Stimulated activated CD4-positive, alpha-beta T cell treated with anti-CD3 and anti-CD28 coated beads, Interleukin-2, amount 100 ng/mL, for 48 hours (primary cell): ENCODE results near the gene GDF11.
A peak's percentile ranks its signal among the peaks of the same experiment; 100 is the strongest.
"Not testable (repeated sequence)": the region's sequence is repeated elsewhere in the genome, so short reads cannot be mapped to it uniquely, and the experiment has no call there.

ENCODE experiments used
- DNase-seq, 2 donors: peaks; one replicate each; pipeline ENCODE4 v3.0.0-alpha.2; 2020

The GDF11 gene

GRCh38 chr12:55743406-55744339 lies 751 bp downstream of the GDF11 start:
- peak; percentile 27 to 46 for DNase-seq

DNA sequence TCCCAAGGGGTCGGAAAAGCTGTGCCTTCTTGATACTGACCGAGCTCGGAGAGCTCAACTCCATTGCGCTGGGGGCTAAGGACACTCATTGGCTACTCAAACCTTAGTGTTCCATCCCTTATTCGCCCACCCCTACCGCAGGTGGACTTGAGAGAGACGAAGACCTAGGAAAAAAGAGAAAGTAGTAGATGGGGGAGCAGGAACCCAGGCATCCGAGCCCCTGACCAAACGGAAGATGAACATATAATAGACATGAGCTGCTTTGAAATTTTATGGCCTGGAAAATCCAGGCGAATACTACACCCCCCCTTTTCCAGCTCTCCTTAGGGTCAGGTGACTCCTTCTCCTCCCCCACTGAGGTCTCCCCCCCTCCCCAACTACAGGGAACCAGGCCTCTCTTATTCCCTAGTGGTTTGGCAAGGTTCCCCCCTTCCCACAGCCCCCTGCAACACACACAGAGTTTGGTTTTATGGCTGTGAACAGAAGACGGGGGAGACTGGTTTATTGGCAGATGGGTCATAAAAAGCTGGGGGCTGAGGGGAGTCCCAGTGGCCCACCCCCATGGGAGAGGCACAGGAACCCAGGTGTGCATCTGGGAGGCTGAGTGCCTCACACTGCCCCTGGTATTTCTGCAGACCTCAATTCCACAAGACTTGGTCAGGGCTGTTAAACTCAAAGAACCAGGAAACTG lies 1.6 kb downstream of the GDF11 start:
- no peak for DNase-seq

DNA sequence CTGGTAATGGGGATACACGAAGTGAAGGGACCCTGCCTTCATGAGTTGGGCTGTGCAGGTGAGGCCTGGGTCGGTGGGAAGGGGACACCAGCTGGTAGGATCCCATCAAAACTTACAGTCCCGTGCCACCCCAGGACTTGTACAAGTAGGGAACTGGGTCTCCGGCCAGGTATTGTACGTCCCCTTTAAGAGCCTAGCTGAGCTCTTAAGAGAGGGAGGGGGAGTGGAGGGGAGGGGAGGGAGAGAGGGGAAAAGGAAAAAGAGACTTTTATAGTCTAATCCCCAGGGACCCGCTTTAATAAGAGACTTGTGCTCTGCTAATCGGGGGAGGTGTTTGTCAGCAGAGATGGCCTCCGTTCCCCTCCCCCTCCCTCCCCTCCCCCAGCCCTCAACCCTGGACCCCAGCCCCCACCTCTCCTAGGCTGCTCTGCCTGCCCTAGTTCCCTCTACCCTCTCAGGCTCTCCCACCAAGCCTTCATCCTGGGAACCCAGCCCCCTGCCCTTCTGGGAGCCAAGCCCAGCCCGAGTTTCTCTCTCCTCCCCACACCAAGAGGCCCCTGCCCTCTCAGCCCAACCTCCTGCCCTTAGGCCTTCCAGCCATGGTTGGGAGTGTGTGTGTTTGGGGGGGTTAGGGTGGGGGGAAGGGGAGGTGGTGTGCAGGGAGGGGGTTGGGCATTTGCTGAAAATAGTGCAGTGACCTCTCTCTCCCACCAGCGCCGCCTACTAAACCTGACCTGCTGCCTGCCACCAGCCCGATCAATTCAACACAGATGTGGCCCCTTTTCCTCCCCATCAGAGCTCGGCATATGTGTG lies 2.6 kb downstream of the GDF11 start:
- no peak for DNase-seq

DNA sequence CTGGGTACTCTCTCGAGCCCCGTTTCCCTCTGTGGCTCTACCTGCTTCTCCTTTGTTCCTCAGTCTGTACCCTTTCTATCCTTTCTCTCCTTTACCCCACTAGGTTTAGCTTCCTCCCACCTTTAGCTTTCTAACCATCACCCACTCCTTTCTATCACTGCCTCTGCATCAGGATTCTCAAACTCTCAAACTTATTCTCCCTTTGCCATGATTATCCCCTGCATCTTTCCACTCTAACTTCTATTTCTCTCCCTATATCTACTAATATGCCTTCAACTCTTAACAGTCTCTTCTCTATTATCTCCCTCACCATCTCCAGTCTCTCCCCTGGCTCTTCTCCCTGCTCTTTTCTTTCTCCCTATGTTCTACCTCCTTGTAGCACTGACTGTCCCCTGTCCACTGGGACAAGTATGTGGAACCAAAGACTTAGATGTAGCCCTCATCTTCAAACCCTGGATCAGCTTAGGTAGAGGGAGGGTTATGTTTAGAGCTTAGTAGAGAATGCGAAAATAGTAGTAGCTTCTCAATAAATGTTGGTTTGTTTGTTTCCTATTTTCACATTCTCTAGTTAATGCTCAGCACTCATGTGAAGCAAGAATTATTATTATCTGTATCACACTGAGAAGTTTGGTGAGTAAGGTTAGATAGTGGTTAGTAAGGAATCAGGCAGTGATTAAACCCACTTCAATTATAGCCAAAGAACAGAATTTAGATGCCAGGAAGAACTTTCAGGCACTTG lies 3.4 kb downstream of the GDF11 start:
- DNase-seq: no peak

DNA sequence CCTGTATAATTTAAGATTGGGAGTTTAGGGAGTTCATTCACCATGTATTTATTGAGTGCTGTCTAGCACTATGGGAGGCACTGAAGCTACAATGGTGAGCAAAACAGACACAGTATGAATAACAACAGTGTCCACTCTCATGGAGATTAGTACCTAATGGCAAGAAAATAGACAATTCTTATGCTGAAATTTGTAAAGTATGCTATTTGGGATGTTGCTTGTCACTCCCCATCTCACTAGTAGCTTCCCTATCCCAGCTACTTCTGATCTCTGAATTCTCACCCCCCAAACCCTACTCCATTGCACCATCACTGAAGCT lies 4.0 kb downstream of the GDF11 start:
- no peak for DNase-seq

DNA sequence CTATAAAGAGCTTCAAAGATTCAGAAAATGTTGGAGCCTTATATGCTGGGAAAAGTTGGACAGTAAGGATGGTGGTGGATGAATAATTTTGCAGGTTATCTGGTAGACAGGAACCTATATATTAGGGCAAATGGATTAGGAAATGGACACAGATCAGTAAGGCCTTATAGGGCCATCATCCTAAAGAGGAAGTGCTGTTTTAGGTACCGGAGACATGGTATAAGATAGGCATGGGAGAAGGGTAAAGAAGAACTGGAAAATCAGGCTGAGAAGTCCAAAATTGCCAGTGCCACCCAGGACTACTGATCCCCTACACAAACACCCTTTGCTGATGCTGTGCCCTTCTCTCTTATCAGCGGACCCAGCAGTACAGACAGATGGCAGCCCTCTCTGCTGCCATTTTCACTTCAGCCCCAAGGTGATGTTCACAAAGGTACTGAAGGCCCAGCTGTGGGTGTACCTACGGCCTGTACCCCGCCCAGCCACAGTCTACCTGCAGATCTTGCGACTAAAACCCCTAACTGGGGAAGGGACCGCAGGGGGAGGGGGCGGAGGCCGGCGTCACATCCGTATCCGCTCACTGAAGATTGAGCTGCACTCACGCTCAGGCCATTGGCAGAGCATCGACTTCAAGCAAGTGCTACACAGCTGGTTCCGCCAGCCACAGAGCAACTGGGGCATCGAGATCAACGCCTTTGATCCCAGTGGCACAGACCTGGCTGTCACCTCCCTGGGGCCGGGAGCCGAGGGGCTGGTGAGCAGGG lies 5.5 kb downstream of the GDF11 start:
- no peak for DNase-seq

DNA sequence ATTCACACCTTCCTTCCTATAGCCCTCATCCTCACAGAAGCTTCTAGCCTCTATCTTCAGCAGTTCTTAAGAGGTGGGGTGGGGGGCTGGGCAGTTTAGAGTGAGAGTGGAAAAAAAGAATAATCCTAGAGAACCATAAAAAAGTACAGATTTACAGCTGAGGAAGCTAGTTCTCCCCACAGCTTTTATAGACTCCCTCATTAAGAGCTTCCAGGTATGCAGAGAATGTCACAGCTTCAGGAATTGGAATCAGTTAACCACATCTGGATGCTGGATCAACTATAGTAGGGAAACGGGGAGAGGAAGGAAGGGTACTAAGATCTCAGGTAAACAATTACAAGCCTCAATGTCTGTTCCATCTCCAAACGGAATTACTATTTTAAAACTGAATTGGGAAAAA lies 12.3 kb downstream of the GDF11 start:
- DNase-seq: no peak

- DNase-seq: no peak
Measured at GRCh38 chr12:55757701-55758100, 14.8 kb downstream of the GDF11 start.

- DNase-seq: not testable (repeated sequence)
Measured at GRCh38 chr12:55758575-55758974, 15.7 kb downstream of the GDF11 start.

DNA sequence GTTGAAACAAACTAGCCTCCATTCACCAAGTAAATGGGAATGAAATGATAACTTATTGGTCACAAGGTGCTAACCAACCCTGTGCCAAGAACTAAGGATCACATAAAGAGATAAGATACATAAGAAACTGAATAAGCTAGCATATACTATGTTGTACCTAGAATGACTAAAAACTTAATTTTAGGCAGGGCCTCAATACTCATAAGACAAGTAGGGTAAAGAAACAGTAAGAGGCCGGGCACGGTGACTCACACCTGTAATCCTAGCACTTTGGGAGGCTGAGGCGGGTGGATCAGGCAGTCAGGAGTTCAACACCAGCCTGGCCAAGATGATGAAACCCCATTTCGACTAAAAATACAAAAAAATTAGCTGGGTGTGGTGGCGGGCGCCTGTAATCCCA lies 17.7 kb downstream of the GDF11 start:
- DNase-seq: peak; percentile 21 to 46

DNA sequence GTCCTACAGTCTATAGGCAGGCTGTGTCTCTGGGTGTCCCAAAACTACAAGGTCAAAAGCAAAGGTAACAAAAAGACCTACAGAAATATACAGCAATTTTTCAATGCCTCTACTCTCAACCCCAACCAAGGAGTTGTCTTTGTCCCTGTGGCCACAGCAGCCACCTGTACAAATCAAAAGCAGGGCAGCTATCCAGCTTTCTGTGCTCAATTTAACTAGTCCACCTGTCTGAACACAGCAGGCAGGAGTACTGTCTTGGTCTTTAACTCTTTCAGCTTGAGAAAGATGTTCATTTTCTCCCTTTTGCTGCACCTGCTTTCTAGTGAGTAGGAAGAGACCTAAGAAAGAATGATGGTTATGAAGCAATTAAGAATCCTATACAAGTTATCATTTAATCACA lies 19.7 kb downstream of the GDF11 start:
- no peak for DNase-seq

DNA sequence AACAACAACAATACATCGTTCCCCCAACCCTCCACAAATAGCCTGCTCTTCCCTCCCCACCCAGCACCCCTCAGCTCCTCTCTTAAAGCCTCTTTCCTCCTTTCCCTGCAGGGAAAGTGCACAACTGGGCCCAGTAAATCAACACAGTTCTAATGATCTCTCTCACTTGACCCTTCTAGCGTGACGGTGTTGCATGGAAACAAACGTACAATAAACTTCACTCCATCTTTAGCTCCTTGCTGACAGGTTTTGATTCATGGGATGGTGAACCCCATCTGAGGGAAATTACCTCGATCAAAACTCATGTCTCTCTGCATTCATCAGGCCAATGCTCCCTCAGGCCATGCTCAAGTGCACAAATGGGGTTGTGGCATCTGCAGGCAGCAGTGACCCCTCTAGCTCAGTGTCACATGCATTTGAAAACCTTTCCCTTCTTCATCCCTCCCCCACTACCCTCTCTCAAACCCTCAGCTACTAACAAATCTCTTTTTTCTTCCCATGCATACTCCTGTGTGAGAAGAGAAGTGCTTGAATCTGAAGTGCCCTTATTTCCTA lies 22.9 kb downstream of the GDF11 start:
- DNase-seq: no peak

DNA sequence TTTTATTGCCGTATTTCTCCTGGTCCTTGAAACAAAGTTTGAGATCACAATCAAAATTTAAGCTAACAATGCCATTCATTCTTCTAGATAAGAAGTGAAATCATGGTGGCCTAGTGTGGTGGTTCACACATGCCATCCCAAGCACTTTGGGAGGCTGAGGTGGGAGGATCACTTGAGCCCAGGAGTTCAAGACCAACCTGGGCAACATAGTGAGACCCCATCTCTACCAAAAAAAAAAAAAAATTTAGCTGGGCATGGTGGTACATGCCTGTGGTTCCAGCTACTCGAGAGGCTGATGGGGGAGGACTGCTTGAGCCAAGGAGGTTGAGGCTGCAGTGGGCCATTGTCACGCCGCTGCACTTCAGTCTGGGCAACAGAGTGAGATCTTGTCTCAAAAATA lies 24.2 kb downstream of the GDF11 start:
- no peak for DNase-seq

GRCh38 chr12:55771736-55772135 lies 28.8 kb downstream of the GDF11 start:
- no peak for DNase-seq

- DNase-seq: no peak
Measured at GRCh38 chr12:55777856-55778255, 34.9 kb downstream of the GDF11 start.

GRCh38 chr12:55780685-55781084 lies 37.8 kb downstream of the GDF11 start:
- no peak for DNase-seq

- no peak for DNase-seq
Measured at GRCh38 chr12:55788546-55788945, 45.6 kb downstream of the GDF11 start.

- DNase-seq: no peak
Measured at GRCh38 chr12:55789171-55789570, 46.2 kb downstream of the GDF11 start.

DNA sequence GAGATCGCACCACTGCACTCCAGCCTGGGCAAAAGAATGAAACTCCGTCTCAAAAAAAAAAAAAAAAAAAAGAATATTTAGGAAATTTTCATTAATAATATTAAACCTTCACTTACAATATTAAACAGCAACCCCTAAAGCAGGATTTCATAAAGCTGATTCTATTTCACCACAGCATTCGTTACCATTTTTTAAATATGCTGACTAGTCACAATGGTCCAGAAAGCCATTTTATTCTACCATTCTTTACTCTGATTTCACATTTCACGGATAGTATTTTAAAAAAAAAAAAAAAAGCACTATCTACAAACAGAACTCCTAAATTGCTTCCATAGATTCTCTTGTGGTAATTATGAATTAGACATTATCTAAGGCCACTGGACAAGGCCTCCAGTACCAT lies 47.0 kb downstream of the GDF11 start:
- DNase-seq: no peak

DNA sequence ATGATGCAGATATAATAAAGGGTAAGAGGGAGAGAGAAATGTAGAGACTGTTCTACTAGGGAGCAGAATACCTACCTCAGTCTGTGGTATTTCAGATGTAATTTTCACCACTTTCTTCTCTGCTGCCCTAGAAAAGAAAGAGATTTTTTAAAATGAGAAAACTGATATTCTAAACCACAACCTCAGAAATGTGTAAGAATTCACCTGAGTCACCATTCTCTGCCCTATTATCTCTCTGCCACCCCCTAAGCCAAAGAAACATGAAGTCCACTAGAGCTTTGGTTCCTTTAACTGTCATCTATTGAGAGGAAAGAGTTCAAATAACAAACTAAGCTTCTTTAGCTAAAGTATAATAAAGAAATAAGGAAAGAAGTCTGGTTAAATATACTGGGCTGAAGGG lies 53.0 kb downstream of the GDF11 start:
- DNase-seq: no peak

- no peak for DNase-seq
Measured at GRCh38 chr12:55797068-55797467, 54.1 kb downstream of the GDF11 start.

- no peak for DNase-seq
Measured at GRCh38 chr12:55797550-55797949, 54.6 kb downstream of the GDF11 start.
